Breast epithelium (tissue), 3 donors: Measurements from ENCODE around the gene PPM1L.

Experiments used
- CTCF ChIP-seq, 3 donors: fragments of 450-650 bp; IDR thresholded peaks; one replicate each; pipeline ENCODE4 v1.5.1; 2016 to 2017; ENCODE audit warnings: antibody characterized with exemption in 3 of 3, mild to moderate bottlenecking in 3 of 3, moderate library complexity in 3 of 3
- POLR2AphosphoS5 ChIP-seq, 3 donors: sonication (generic); formaldehyde crosslinking; IDR thresholded peaks; one replicate each; pipeline ENCODE4 v1.6.1; 2017; ENCODE audit warnings: antibody characterized with exemption in 3 of 3

GRCh38 chr3:160943996-160944395, 188.0 kb downstream of the PPM1L start:
- TF ChIP-seq CTCF (IDR thresholded peaks at IDR 0.05) (no peak), POLR2AphosphoS5 (IDR thresholded peaks at IDR 0.05) (no peak)
